ENCODE measurements around the gene CES2.
"Not testable (repeated sequence)": the region's sequence is repeated elsewhere in the genome, so short reads cannot be mapped to it uniquely, and the experiment has no call there.

CES2 gene

DNA sequence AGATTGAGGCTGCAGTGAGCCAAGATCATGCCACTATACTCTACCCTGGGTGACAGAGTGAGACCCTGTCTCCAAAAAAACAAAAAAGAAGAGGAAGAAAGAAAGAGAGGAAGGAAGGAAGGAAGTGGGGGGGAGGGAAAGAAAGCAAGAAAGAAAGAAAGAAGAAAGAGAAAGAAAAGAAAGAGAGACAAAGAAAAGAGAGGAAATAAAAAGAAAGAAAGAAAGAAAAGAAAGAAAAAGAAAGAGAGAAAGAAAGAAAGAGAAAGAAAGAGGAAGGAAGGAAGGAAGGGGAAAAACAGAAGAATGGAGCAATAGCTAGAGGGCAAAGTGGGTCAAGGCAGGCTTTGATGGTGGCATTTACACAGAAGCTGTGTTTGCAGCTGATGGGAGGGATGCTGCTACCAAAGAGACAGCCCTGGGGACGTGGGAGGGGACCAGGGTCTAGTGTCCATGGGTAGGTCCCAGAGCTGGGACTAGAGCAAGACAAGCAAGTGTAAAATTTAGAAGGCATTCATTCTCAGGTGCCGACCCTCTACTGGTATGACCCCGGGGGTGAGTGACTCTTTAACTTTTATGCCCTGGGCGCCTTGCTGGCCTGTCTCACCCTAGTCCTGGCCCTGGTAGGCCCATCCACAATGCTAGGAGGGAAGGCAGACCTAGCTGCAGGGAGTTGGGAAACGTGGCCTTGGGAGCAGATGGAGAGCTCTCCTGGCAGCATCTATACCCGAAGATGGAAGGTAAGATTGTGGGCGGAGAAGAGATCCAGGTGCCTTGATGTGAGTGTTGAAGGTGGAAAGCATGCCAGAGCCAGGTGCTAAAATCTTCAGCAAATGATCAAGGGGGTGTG, 23.8 kb downstream of the CES2 start:
- DNase-seq = no peak

DNA sequence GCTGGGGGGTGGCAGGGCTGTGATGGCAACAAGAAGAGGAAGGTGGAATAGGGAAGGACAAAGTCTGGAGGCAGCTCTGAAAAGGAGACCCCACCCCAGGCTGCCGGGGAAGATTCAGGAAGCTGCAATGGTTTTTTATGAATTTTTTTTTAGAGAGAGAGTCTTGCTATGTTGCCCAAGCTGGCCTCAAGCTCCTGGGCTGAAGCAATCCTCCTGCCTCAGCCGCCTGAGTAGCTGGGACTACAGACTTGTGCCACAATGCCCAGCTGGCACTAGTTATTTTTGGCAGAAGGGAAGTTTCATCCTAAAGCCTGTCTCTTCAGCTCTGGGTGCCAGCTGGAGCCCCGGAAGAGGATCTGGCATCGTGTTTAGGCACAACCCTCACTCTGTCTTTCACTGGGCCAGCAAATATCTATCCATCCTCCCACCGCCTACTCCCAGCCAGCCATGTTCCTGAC, 24.4 kb downstream of the CES2 start:
- DNase-seq = no peak

DNA sequence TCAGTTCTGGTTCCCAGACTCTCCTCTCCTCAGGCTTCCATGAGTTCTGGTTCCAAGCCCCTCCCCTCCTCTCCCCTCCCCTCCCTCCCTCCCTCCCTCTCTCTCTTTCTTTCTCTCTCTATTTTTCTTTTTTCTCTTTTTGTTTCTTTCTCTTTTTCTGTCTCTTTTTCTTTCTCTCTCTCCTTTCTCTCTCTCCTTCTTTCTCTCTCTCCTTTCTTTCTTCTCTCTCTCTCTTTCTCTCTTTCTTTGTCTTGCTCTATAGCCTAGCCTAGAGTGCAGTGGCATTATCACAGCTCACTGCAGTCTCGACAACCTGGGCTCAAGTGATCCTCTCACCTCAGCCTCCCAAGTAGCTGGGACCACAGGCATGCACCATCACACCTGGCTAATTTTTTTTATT, 25.0 kb downstream of the CES2 start:
- no peak for DNase-seq

DNA sequence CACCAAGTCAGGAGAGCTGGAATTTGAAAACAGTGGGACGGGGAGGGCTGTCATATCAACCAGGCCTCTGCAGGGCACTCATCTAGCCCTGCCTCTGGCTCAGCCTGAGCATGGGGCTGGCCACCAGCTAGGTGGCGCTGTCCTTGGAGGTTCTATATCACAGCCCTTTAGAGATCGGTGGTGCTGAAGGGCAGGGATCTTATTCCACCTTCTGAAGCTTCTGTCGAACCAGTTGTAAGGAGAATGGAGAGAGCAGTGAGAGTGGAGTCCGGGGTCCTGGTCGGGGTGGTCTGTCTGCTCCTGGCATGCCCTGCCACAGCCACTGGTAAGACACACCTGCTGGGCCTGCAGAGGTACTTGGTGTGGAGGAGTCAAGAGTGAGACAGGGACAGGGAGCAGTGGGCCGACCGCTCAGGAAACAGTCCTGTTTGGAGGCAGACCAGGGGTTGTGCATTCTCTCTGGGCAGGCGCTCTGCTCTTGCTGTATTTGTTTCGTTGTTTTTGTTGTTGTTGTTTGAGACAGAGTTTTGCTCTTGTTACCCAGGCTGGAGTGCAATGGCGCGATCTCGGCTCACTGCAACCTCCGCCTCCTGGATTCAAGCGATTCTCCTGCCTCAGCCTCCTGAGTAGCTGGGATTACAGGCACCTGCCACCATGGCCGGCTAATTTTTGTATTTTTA, 25.9 kb downstream of the CES2 start, which contains the start of gene CES3:
TSS of gene CES3 (plus strand) at position 202 of the 680 bp plus-strand sequence. CDS start at position 244, 42 bp downstream.
- peak; percentile 33 to 54 for DNase-seq

DNA sequence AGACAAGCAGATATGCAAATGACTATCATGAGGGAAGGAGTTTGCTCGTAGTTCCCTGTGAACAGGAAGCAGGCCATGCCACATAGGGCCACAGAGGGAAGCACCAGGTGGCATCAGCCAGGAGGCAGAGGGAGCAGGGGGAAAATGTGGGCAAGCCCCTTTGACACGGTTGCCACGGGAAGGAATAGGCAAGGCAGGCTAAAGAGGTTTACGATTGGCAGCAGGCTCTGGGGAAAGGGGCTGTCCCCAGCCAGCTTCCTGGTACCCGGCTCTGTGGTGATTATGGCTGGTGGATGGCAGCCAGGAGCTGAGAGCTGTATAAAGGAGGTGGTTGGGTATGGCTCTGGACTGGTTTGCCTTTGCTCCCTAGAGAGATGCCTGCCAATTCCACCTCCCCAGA, 26.6 kb downstream of the CES2 start:
- no peak for DNase-seq

DNA sequence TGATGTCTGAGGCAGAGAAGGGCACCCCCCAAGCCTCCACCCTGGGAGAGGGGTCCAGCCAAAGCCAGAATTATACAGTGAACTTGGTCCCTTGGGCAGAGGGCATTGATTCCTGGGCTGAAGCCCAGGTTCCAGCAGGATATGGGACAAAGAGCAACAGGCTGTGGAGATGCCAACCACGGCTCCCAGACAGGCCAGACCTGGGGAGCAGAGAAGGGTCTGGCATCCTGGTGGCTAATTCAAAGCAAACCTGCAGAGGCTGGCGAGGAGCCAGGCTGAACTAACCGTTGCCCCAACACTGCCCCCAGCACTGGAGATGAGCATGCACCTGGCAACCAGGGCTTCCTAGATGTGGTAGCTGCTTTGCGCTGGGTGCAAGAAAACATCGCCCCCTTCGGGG, 28.7 kb downstream of the CES2 start:
- no peak for DNase-seq

DNA sequence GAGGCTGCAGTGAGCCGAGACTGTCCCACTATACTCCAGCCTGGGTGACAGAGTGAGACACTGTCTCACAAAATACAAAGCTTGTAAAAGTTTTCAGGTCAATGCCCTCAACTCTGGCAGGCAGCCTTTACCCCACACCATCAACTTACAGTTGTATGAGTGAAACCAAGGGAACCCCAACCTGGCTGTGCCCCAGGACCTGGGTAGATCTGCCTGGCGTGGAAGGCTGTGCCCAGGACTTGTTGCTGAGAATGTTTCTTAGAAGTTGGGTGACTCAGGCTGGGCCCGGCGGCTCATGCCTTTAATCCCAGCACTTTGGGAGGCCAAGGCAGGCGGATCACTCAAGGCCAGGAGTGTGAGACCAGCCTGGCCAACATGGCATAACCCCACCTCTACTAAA, 33.5 kb downstream of the CES2 start:
- no peak for DNase-seq

DNA sequence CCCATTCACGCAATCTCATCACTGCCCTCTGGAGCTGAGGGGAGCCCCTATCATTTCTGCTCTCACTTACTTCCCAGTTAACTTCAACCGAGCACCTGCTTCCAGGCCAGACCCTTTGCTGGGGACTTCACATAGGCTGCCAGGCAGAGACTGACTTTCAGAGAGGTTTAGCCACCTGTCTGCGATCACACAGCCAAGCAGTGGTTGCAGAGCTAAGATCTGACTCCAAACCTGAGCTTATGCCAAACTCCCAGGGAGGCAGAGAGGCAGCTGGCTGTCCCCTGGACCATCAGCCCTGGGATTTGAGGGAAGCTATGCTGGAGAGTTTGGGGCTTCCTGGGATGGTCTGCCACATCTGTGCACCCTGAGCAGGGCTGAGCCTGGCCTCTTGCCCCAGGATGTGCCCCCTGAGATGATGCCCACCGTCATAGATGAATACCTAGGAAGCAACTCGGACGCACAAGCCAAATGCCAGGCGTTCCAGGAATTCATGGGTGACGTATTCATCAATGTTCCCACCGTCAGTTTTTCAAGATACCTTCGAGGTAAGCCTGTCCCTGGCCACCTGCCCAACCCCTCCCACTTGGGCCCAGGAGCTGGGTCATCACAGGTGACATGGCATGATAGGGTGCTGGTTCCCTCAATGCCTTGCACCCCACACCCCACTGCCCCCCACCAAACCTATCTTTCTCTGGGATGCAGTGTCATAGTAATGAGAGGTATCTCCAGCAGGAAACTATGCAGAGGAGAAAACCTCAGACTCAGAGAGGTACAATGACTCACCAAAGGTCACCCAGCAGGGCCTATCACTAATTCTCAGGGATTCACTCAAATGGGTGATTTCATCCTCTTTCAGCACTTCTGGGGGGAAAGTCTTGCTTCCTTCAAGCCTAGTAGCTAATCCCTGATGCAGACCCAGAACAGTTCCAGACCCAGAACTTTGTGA, 35.7 kb downstream of the CES2 start:
- DNase-seq = no peak

DNA sequence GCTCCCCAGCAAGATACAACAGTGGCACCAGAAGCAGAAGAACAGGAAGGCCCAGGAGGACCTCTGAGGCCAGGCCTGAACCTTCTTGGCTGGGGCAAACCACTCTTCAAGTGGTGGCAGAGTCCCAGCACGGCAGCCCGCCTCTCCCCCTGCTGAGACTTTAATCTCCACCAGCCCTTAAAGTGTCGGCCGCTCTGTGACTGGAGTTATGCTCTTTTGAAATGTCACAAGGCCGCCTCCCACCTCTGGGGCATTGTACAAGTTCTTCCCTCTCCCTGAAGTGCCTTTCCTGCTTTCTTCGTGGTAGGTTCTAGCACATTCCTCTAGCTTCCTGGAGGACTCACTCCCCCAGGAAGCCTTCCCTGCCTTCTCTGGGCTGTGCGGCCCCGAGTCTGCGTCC, 37.7 kb downstream of the CES2 start:
- DNase-seq = no peak

DNA sequence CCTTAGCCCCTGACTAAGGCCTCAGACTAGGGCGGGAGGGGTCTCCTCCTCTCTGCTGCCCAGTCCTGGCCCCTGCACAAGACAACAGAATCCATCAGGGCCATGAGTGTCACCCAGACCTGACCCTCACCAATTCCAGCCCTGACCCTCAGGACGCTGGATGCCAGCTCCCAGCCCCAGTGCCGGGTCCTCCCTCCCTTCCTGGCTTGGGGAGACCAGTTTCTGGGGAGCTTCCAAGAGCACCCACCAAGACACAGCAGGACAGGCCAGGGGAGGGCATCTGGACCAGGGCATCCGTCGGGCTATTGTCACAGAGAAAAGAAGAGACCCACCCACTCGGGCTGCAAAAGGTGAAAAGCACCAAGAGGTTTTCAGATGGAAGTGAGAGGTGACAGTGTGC, 38.4 kb downstream of the CES2 start:
- DNase-seq = no peak

DNA sequence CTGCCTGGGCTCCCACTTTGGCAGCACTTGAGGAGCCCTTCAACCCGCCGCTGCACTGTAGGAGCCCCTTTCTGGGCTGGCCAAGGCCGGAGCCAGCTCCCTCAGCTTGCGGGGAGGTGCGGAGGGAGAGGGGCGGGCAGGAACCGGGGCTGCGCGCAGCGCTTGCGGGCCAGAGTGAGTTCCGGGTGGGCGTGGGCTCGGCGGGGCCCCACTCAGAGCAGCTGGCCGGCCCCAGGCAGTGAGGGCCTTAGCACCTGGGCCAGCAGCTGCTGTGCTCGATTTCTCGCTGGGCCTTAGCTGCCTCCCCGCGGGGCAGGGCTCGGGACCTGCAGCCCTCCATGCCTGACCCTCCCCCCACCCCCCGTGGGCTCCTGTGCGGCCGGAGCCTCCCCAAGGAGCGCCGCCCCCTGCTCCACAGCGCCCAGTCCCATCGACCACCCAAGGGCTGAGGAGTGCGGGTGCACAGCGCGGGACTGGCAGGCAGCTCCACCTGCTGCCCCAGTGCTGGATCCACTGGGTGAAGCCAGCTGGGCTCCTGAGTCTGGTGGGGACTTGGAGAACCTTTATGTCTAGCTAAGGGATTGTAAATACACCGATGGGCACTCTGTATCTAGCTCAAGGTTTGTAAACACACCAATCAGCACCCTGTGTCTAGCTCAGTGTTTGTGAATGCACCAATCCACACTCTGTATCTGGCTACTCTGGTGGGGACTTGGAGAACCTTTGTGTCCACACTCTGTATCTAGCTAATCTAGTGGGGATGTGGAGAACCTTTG, 39.0 kb downstream of the CES2 start:
- not testable (repeated sequence) for DNase-seq

DNA sequence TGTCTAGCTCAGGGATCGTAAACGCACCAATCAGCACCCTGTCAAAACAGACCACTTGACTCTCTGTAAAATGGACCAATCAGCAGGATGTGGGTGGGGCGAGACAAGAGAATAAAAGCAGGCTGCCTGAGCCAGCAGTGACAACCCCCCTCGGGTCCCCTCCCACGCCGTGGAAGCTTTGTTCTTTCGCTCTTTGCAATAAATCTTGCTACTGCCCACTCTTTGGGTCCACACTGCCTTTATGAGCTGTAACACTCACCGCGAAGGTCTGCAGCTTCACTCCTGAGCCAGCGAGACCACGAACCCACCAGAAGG, 39.6 kb downstream of the CES2 start:
- DNase-seq = peak; percentile 43 to 53

DNA sequence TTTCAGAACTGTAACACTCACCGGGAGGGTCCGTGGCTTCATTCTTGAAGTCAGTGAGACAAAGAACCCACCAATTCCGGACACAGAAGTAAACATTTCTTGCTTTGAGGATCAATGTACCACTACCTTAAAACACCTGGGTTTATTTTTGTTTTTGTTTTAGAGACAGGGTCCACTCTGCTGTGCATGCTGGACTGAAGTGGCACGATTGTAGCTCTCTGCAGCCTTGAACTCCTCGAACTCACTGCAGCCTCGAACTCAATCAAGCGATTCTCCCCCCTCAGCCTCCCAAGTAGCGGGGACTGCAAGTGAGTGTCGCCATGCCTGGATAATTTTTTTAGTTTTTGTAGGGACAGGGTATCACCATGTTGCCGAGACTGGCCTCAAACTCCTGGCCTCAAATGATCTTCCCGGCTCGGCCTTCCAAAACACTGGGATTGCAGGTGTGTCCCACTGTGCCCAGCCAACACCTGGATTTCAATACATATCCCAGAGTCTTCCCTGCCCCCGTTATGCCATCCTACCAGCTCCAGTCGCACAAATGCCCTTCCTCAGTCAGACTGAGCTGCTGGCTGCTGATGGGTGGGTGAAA, 40.1 kb downstream of the CES2 start:
- DNase-seq = no peak

DNA sequence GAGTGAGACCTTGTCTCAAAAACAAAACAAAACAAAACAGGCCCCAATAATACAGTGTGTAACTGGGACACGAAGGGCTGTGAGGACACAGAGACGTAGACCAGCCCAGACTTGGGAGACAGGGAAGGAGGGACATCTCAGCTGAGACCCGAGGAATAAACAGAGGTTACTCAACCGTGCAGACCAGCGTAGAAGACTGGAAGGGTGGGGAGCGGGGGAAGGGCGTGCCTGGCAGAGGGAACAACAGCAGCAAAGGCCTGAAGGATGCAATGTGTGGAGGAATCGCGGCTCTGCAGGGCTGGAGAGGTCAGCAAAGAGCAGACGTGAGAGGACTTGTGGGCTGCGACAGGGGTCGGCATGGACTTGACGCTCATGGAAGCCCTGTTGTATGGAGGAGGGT, 41.4 kb downstream of the CES2 start:
- DNase-seq = no peak

DNA sequence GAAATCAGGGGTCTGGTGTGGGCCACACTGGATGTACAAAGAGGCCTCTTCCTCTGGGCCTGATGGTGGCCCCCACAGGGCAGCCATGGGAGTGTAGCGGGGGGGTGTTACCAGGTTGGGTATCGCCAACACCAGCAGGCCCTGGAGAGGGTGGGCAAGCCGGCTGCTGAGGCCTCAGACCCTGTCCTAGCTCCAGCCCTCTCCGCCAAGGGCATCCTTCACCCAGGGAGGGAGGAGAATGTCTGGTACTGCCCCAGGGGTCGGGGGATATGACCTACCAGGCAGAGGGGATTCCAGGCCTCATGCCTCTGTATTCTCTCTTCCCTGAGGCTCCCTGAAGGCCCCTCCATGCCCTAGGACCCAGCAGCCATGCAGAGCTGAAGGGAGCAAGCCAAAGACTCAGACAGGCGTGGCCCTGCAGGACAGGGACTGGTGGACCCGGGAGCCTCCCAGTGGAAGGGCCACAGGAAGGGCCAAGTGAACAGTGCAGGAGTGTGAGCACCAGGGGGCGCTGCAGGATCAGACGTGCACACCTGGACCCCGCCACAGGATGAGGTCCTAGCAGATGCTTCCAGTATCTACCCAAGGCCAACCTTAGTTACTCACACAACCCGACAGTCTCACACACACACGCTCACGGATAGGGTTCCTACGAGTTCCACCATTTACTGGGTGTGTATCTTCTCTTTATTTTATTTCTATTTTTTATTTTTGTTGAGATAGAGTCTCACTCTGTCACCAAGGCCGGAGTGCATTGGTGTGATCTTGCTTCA, 42.2 kb downstream of the CES2 start:
- DNase-seq = peak; percentile 90 to 93

DNA sequence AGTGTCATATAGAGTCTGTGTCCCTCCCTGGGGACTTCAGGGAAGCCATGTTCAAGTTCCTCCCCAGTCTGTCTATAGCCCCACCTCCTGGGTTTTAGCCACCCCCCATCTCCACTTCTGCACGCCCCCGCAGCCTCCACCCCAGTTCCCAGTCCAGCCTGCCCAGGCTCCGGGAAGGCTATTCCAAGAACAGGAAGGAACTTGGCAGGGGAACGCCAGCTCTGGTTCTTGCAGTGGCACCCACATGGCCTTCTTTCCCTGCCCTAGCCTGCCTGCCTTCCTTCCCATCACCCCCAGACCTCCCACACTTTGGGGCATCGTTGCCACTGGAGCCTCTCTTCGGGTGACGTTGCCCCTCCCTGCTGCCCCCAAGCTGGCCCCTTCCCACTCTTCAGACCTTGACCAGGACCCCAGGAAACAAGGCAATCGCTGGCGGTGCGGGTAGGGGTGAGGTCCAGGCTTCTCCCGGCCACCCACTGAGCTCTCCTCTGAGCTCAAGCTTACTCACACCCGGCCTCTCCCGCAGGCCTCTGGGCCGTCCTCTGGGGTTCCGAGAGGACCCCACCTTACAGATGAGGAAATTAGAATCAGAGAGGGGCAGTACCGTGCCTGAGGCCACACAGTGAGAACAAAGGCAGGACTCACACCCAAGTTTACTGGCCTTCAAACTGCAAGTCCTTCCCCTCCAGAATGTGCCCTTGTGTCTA, 43.8 kb downstream of the CES2 start:
- no peak for DNase-seq

DNA sequence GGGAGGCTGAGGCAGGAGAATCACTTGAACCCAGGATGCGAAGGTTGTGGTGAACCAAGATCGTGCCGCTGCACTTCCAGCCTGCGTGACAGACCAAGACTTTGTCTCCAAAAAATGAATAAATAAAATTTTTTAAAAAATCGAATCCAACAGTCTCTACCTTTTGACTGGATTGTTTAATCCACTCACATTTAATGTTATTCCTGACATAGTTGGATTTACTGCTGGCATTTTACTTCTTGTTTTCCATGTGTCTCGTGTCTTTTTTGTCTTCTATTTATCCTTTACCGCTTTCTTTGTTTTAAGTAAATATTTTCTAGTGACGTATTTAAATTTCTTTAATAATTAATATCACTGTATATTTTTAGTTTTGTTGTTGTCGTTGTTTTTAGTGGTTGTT, 47.7 kb downstream of the CES2 start:
- no peak for DNase-seq

DNA sequence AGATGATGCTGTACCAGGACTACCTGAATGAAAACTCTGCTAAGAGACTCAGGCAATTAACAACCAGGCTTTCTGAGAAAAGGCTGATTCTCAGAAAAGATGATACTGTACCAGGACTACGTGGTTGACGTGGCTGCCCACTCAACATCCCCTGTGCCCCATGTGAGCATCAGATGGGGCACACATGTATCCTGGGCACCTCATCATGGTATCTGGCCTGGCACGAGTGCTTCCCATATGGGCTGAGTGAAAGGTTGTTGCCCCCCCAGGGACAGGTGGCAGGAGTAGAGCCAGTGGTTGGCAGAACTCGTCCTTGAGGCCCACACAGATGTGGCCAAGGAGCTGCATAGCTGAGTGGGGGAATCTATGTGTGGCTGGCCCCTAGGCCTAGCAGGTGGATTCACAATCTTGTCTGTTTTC, 49.6 kb downstream of the CES2 start:
- peak; percentile 58 to 72 for DNase-seq

DNA sequence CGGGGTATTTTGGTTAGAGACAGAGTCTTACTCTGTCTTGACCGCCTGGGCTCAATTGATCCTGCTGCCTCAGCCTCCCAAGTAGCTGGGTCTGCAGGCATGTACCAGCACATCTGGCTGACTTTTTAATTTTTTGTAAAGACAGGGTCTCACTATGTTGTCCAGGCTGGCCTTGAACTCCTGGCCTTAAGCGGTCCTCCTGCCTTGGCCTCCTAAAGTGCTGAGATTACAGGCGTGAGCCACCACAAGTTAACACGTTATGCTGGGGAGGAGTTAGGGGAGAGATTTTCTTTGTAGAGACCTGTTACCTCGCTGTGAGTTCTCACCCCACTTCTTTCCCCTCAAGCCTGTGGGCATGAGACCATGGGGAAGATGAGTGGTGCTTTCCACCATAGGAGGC, 51.2 kb downstream of the CES2 start:
- DNase-seq = no peak

DNA sequence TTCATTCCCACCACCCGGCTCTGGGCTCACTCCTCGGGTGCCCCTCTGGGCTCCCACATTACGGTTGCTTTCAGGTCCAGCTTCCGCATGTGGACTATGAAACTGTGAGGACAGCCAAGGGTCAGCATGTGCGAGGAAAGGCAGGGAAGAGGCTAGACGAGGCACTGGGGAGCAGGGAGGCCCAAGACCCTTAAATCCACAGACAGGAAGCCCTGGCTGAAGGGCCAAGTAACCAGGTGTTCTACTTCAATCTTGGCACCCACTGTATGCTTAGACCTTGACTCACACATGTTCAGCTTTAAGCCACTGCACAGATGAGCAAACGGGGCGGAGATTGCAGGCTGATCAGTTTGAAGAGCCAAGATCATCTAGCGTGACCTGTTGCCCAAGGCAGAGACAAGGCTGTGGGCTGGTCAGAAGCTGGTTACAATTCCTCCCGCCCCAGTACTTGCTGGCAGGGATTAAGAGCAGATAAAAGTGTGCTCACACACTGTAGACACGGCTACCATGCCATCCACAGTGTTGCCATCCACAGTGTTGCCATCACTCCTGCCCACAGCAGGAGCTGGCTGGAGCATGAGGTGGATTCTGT, 53.0 kb downstream of the CES2 start, which contains the start of gene CES4A:
TSS of gene CES4A (plus strand) at position 393 of the 592 bp plus-strand sequence. CDS start at position 577, 184 bp downstream.
- no peak for DNase-seq
